GM12878 (cell line): ENCODE measurements around the gene RCC1. TPM values are rescaled to one million over a fixed set of nuclear protein-coding genes. Genes with fewer than 3 reads are reported as not detected.

Experiments used
- ATAC-seq: fragments of 200-7000 bp; cut with Tn5 transposase; 3 replicates; pipeline ENCODE4 v1.9.1; 2020; ENCODE audit warnings: mild to moderate bottlenecking, moderate library complexity
- BruUV-seq: library from RNA; stranded (reverse); fragments of 400-500 nt; replicated peaks from 2 replicates; lab custom pipeline; 2021; lab: Mats Ljungman, UMichigan
- CTCF ChIA-PET: fragments of 300-600 bp; sonication (Branson Sonifier 250); formaldehyde crosslinking; extraction: SDS; loops from one replicate; lab custom pipeline; 2021; ENCODE audit warnings: inconsistent platforms; lab: Yijun Ruan, JAX
- POLR2A ChIA-PET: fragments of 350-600 bp; formaldehyde crosslinking; extraction: SDS; loops from one replicate; lab custom pipeline; 2021; ENCODE audit warnings: inconsistent platforms; lab: Charles Lee
- RAD21 ChIA-PET: fragments of 300-600 bp; sonication (Branson Sonifier 250); formaldehyde crosslinking; loops from one replicate; lab custom pipeline; 2023; ENCODE audit warnings: antibody characterized with exemption; ENCODE audit not compliant: unreplicated experiment; lab: Charles Lee
- SMC1A ChIA-PET: fragments of 300-600 bp; sonication (Branson Sonifier 250); formaldehyde crosslinking; loops from one replicate; lab custom pipeline; 2023; ENCODE audit not compliant: unreplicated experiment, uncharacterized antibody; lab: Charles Lee
- DNase-seq: peaks from one replicate; pipeline ENCODE4 v3.0.0-alpha.2; 2011; ENCODE audit warnings: low read depth, low spot score
- FAIRE-seq: peaks from 3 replicates; lab custom pipeline; 2011; peaks lifted over from hg19 to GRCh38; lab: Jason Lieb, UNC
- H2AFZ ChIP-seq: 2 replicates; pipeline ENCODE4 v1.6.0; 2011; ENCODE audit warnings: low read depth, low read length, control low read depth; ENCODE audit not compliant: control insufficient read depth
- H3K27ac ChIP-seq: 2 replicates; pipeline ENCODE4 v1.5.1; 2011; ENCODE audit warnings: control low read depth; ENCODE audit not compliant: control insufficient read depth, insufficient read depth
- H3K27me3 ChIP-seq, 2 experiments: replicated peaks in 1 of 2; 2 replicates each; pipeline versions ENCODE4 v1.6.0 to v1.6.1; 2011; ENCODE audit warnings: low read length in 1 of 2; ENCODE audit not compliant: control insufficient read depth in 2 of 2, insufficient read depth in 2 of 2
- H3K36me3 ChIP-seq, 2 experiments: 2 replicates each; pipeline ENCODE4 v1.5.1; 2011; ENCODE audit warnings: low read length in 1 of 2; ENCODE audit not compliant: control insufficient read depth in 2 of 2, insufficient read depth in 2 of 2
- H3K4me1 ChIP-seq: 2 replicates; pipeline ENCODE4 v1.6.1; 2011; ENCODE audit warnings: mild to moderate bottlenecking, low read length, moderate library complexity, mixed read lengths; ENCODE audit not compliant: control insufficient read depth, insufficient read depth
- H3K4me2 ChIP-seq: 2 replicates; pipeline ENCODE4 v1.6.0; 2011; ENCODE audit warnings: control low read depth; ENCODE audit not compliant: control insufficient read depth, insufficient read depth
- H3K4me3 ChIP-seq: fragments of 200-600 bp; sonication (generic); 2 replicates; pipeline ENCODE4 v1.5.1; 2016
- H3K79me2 ChIP-seq: 2 replicates; pipeline ENCODE4 v1.6.0; 2011; ENCODE audit warnings: low read length; ENCODE audit not compliant: control insufficient read depth, insufficient read depth
- H3K9ac ChIP-seq: 2 replicates; pipeline ENCODE4 v1.8.0; 2011; ENCODE audit warnings: low read length, control low read depth, mixed read lengths; ENCODE audit not compliant: control insufficient read depth, insufficient read depth
- H3K9me3 ChIP-seq: replicated peaks from 3 replicates; pipeline ENCODE4 v1.5.1; 2011; ENCODE audit warnings: mild to moderate bottlenecking, low read length; ENCODE audit not compliant: control insufficient read depth, insufficient read depth
- H4K20me1 ChIP-seq: 2 replicates; pipeline ENCODE4 v1.6.0; 2011; ENCODE audit not compliant: control insufficient read depth, insufficient read depth
- CHD1 ChIP-seq: IDR thresholded peaks from 2 replicates; pipeline ENCODE4 v1.6.1; 2012; ENCODE audit warnings: low read depth, low read length, improper control_type of control experiment
- FOS ChIP-seq: IDR thresholded peaks from 3 replicates; pipeline ENCODE4 v1.6.1; 2011; ENCODE audit warnings: borderline replicate concordance; ENCODE audit not compliant: insufficient read length; ENCODE audit errors: extremely low read depth
- IRF5 ChIP-seq: fragments of 450-650 bp; IDR thresholded peaks from 2 replicates; pipeline ENCODE4 v1.6.1; 2017; ENCODE audit warnings: borderline replicate concordance
- SP1 ChIP-seq: IDR thresholded peaks from one replicate; pipeline ENCODE4 v1.6.1; 2011; ENCODE audit warnings: low read depth, low read length
- SREBF2 ChIP-seq: IDR thresholded peaks from 2 replicates; pipeline ENCODE4 v1.6.1; 2012; ENCODE audit warnings: mild to moderate bottlenecking, low read length
- WRNIP1 ChIP-seq: IDR thresholded peaks from 2 replicates; pipeline ENCODE4 v1.6.1; 2011; ENCODE audit warnings: low read depth, low read length, improper control_type of control experiment, borderline replicate concordance
- YY1 ChIP-seq: IDR thresholded peaks from 2 replicates; pipeline ENCODE4 v1.6.1; 2011; ENCODE audit warnings: low read depth, mild to moderate bottlenecking, low read length
- WGBS: methylation state at CpG from one replicate; pipeline ENCODE4 v1.1.6; 2016; ENCODE audit warnings: low lambda C conversion rate; ENCODE audit not compliant: insufficient replicate concordance, insufficient coverage; ENCODE audit errors: missing lambda C conversion rate; 5-methylcytosine and 5-hydroxymethylcytosine counted together
- in situ Hi-C: fragments of 300-500 bp; cut with MboI; formaldehyde crosslinking; loops from 9 replicates; pipeline ENCODE4 v1.14.3; 2018; ENCODE audit warnings: mixed read lengths
- intact Hi-C: fragments of 100-400 bp; cut with micrococcal nuclease; formaldehyde crosslinking; loops from one replicate; pipeline ENCODE4 v1.14.2; 2022; ENCODE audit not compliant: unreplicated experiment
- polyA plus RNA-seq, 11 experiments: library from polyadenylated mRNA; depleted of rRNA in 4 of 11; unstranded in 6 of 11; stranded (reverse) in 5 of 11; fragments of >200 nt; fragmentation: Nextera tagmentation in 4 of 11; fragmentation: Illumina TruSeq in 1 of 11; extraction: Ambion mirVana in 4 of 11; extraction: Trizol in 1 of 11; gene quantifications; 1 replicate in 1 of 11; 2 replicates in 10 of 11; pipeline versions ENCODE4 v1.2.1 to v1.2.3, GENCODE V29; 2011 to 2016; ENCODE audit warnings: inconsistent platforms in 2 of 11, missing spikeins in 2 of 11, low read depth in 1 of 11
- total RNA-seq, 4 experiments: library from RNA; depleted of rRNA in 3 of 4; stranded (reverse); fragments of >200 nt in 3 of 4; fragmentation: Illumina TruSeq in 1 of 4; extraction: Trizol in 1 of 4; gene quantifications; 2 replicates each; pipeline versions ENCODE4 v1.2.1 to v1.2.3, GENCODE V29; 2013 to 2021
- TF ChIP-seq, protein P1 (sequence below): IDR thresholded peaks from 2 replicates; pipeline ENCODE4 v1.6.1; 2012; ENCODE audit warnings: low read length, inconsistent platforms

The RCC1 gene
- total and polyA plus RNA-seq, 10 of the 15 experiments (the other 5 are each of a cell fraction or from before 2014, with no cell fraction given): 8.3 to 99.4 (median 74.6) TPM

- no peaks in the 10 kb centered on the region for H4K20me1 ChIP-seq
- H3K79me2 ChIP-seq: no peaks in the 10 kb centered on the region
- SMC1A ChIA-PET: interaction anchor here (0.8 to 1.5 kb wide), 5 partner anchors 12 to 38 kb away, joined by 3 to 5 read pairs (median 3); partner anchors contain the start of gene TRNAU1AP
- FAIRE-seq: no peak
- WGBS: 98% methylated on average over 7 of the region's 7 CpGs
- H3K9me3 ChIP-seq: no peaks in the 10 kb centered on the region
- TF ChIP-seq YY1 (no peak), FOS (no peak), WRNIP1 (no peak), IRF5 (no peak), CHD1 (no peak), SREBF2 (no peak), SP1 (no peak)
- TF ChIP-seq, protein P1, sequence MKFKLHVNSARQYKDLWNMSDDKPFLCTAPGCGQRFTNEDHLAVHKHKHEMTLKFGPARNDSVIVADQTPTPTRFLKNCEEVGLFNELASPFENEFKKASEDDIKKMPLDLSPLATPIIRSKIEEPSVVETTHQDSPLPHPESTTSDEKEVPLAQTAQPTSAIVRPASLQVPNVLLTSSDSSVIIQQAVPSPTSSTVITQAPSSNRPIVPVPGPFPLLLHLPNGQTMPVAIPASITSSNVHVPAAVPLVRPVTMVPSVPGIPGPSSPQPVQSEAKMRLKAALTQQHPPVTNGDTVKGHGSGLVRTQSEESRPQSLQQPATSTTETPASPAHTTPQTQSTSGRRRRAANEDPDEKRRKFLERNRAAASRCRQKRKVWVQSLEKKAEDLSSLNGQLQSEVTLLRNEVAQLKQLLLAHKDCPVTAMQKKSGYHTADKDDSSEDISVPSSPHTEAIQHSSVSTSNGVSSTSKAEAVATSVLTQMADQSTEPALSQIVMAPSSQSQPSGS: no peak
- no peak overlapping the region for H3K4me2 ChIP-seq
- no peak overlapping the region for H3K9ac ChIP-seq
- in situ Hi-C loops (no loop called here), intact Hi-C loops (no loop called here)
- no peak overlapping the region for H3K27ac ChIP-seq
- BruUV-seq: no TSS peak
- no peak for DNase-seq
- no peak overlapping the region for H2AFZ ChIP-seq
- ATAC-seq: no peak
- no peaks in the 10 kb centered on the region for H3K27me3 ChIP-seq
- no peaks in the 10 kb centered on the region for H3K4me1 ChIP-seq
- H3K36me3 ChIP-seq: peaks cover 10 to 21% of the 10 kb centered on the region in 2 experiments
- RAD21 ChIA-PET: no interaction called here
- H3K4me3 ChIP-seq: no peak overlapping the region
- CTCF ChIA-PET: interaction anchor here (0.5 to 1.6 kb wide), 4 partner anchors 12 to 316 kb away, joined by 3 to 6 read pairs (median 4); no protein-coding TSS in a partner anchor
- POLR2A ChIA-PET: interaction anchor here (1.3 kb wide), 1 partner anchor 17 kb away, joined by 3 read pairs; no protein-coding TSS in a partner anchor
These were observed 59.2 kb downstream of the RCC1 start for GRCh38 chr1:28565040-28565439.
